Esophagus squamous epithelium (tissue), 5 donors: ENCODE data around the gene NHERF2. TPM values are rescaled to one million over a fixed set of nuclear protein-coding genes. Genes with fewer than 3 reads are reported as not detected.

Experiments used
- DNase-seq: peaks from one replicate; lab custom pipeline; 2025; lab: John Stamatoyannopoulos, UW
- H3K27ac ChIP-seq, 4 donors: fragments of 200-600 bp; sonication (generic); one replicate each; pipeline ENCODE4 v1.5.1; 2016 to 2019; ENCODE audit warnings: mild to moderate bottlenecking in 1 of 4
- H3K27me3 ChIP-seq, 4 donors: fragments of 200-600 bp; sonication (generic); 1 replicate in 3 of 4; 2 replicates in 1 of 4; pipeline versions ENCODE4 v1.5.1 to v1.6.0; 2017 to 2021; ENCODE audit warnings: antibody characterized with exemption in 1 of 4
- H3K36me3 ChIP-seq, 3 donors: fragments of 200-600 bp; sonication (generic); one replicate each; pipeline ENCODE4 v1.5.1; 2016 to 2019
- H3K4me1 ChIP-seq, 3 donors: fragments of 200-600 bp; sonication (generic); one replicate each; pipeline ENCODE4 v1.5.1; 2017 to 2019
- H3K4me3 ChIP-seq, 4 donors: fragments of 200-600 bp; sonication (generic); 1 replicate in 3 of 4; 2 replicates in 1 of 4; pipeline ENCODE4 v1.5.1; 2016 to 2019; ENCODE audit warnings: mild to moderate bottlenecking in 2 of 4, moderate library complexity in 1 of 4
- H3K9me3 ChIP-seq, 3 donors: fragments of 200-600 bp; sonication (generic); one replicate each; pipeline ENCODE4 v1.5.1; 2016 to 2019
- POLR2A ChIP-seq, 4 donors: fragments of 450-650 bp; IDR thresholded peaks; one replicate each; pipeline ENCODE4 v1.6.1; 2017; ENCODE audit warnings: antibody characterized with exemption in 4 of 4, mild to moderate bottlenecking in 4 of 4, moderate library complexity in 3 of 4
- WGBS, 2 donors: methylation state at CpG; one replicate each; pipeline ENCODE4 v1.1.5; 2018; 5-methylcytosine and 5-hydroxymethylcytosine counted together
- intact Hi-C: fragments of 100-400 bp; cut with DNase I; formaldehyde crosslinking; loops from one replicate; pipeline ENCODE4 v1.15.0; 2022
- total RNA-seq, 4 donors: library from RNA; depleted of rRNA; stranded (reverse); fragments of >200 nt; gene quantifications; one replicate each; pipeline ENCODE4 v1.1.0, GENCODE V29; 2016
- TF ChIP-seq, protein P1 (sequence below), 6 experiments: fragments of 450-650 bp in 4 of 6; fragments of 200-600 bp in 2 of 6; sonication (generic) in 2 of 6; IDR thresholded peaks; one replicate each; pipeline ENCODE4 v1.5.1; 2016 to 2019; ENCODE audit warnings: antibody characterized with exemption in 6 of 6, mild to moderate bottlenecking in 4 of 6, moderate library complexity in 4 of 6
- donor health status: DM: yes; HTN: yes; CAD: no.

NHERF2 gene
- total RNA-seq, 4 donors from 2014 or later = 11.6 to 31.7 (median 16.5) TPM

GRCh38 chr16:2034696-2035430, 8.2 kb downstream of the NHERF2 start:
- peak overlapping the region in 3 of 4 donors; percentile 11 to 52 (median 21) for H3K4me3 ChIP-seq
- H3K4me1 ChIP-seq = peaks cover 57 to 97% (median 66%) of the 10 kb centered on the region in 3 donors

GRCh38 chr16:2035431-2036199, 8.9 kb downstream of the NHERF2 start:
- intact Hi-C loops = no loop called here
- no peak for TF ChIP-seq POLR2A (IDR thresholded peaks at IDR 0.05)
- TF ChIP-seq, protein P1, sequence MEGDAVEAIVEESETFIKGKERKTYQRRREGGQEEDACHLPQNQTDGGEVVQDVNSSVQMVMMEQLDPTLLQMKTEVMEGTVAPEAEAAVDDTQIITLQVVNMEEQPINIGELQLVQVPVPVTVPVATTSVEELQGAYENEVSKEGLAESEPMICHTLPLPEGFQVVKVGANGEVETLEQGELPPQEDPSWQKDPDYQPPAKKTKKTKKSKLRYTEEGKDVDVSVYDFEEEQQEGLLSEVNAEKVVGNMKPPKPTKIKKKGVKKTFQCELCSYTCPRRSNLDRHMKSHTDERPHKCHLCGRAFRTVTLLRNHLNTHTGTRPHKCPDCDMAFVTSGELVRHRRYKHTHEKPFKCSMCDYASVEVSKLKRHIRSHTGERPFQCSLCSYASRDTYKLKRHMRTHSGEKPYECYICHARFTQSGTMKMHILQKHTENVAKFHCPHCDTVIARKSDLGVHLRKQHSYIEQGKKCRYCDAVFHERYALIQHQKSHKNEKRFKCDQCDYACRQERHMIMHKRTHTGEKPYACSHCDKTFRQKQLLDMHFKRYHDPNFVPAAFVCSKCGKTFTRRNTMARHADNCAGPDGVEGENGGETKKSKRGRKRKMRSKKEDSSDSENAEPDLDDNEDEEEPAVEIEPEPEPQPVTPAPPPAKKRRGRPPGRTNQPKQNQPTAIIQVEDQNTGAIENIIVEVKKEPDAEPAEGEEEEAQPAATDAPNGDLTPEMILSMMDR (IDR thresholded peaks at IDR 0.05) = no peak
- Histone ChIP-seq H3K27me3 (no peaks in the 10 kb centered on the region), H3K36me3 (peaks cover 0 to 5% (median 0%) of the 10 kb centered on the region in 3 donors), H3K27ac (peak overlapping the region; percentile 71 to 92 (median 85)), H3K4me3 (peak overlapping the region in 3 of 4 donors; percentile 11 to 52 (median 21)), H3K9me3 (no peaks in the 10 kb centered on the region), H3K4me1 (peaks cover 61 to 97% (median 74%) of the 10 kb centered on the region in 3 donors)
- DNase-seq = no peak
- WGBS, 2 donors = 100% methylated on average over 5 of the region's 34 CpGs; no CpG with 5 or more reads in 1 of the 2 donors

More at GRCh38 chr16:2034696-2035430, 8.2 kb downstream of the NHERF2 start:
- Histone ChIP-seq H3K36me3 (peaks cover 0 to 9% (median 0%) of the 10 kb centered on the region in 3 donors), H3K27ac (peak overlapping the region; percentile 71 to 92 (median 85)), H3K27me3 (no peaks in the 10 kb centered on the region), H3K9me3 (no peaks in the 10 kb centered on the region)
- intact Hi-C loops = no loop called here
- DNase-seq = no peak
- no peak for TF ChIP-seq POLR2A (IDR thresholded peaks at IDR 0.05)
- TF ChIP-seq, protein P1 (IDR thresholded peaks at IDR 0.05) = no peak
- WGBS, 2 donors = 69% methylated on average over 7 of the region's 17 CpGs; no CpG with 5 or more reads in 1 of the 2 donors

DNA sequence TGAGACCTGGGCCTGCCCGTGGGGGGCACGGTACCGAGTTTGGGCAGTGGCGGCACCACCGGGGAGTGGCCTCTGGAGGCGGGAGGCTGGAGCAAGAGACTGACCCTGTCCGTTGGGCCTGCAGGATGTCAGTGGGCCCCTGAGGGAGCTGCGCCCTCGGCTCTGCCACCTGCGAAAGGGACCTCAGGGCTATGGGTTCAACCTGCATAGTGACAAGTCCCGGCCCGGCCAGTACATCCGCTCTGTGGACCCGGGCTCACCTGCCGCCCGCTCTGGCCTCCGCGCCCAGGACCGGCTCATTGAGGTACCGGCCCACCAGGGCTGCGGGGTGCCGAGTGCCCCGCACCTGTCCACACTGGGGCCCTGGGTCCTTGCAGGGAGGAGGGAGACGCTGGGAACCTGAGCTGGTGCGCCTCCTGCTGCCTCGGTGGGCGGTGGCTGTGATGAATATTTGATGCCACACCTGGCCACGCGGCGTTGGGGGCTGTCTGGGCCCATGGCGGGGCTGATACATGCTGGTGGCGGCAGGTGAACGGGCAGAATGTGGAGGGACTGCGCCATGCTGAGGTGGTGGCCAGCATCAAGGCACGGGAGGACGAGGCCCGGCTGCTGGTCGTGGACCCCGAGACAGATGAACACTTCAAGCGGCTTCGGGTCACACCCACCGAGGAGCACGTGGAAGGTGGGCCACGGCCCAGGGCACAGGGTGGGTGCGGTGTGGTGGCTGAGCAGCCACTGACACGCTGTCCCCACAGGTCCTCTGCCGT, 9.7 kb downstream of the NHERF2 start:
- Histone ChIP-seq H3K9me3 (no peaks in the 10 kb centered on the region), H3K4me1 (peaks cover 58 to 97% (median 71%) of the 10 kb centered on the region in 3 donors), H3K36me3 (peaks cover 0 to 5% (median 0%) of the 10 kb centered on the region in 3 donors), H3K27ac (peak overlapping the region; percentile 71 to 92 (median 85)), H3K4me3 (peak overlapping the region in 3 of 4 donors; percentile 11 to 52 (median 21)), H3K27me3 (no peaks in the 10 kb centered on the region)
- no peak for DNase-seq
- intact Hi-C loops = no loop called here
- TF ChIP-seq, protein P1 (IDR thresholded peaks at IDR 0.05) = no peak
- 84 to 92% methylated on average over 12 to 16 of the region's 47 CpGs for WGBS, 2 donors

GRCh38 chr16:2037115-2037514, 10.4 kb downstream of the NHERF2 start:
- TF ChIP-seq, protein P1 (IDR thresholded peaks at IDR 0.05) = no peak
- TF ChIP-seq POLR2A (IDR thresholded peaks at IDR 0.05) = no peak
- intact Hi-C loops = no loop called here
- H3K27me3 ChIP-seq = no peaks in the 10 kb centered on the region
- WGBS, 2 donors = 87% methylated on average over 3 of the region's 15 CpGs; no CpG with 5 or more reads in 1 of the 2 donors
- peak overlapping the region; percentile 71 to 92 (median 85) for H3K27ac ChIP-seq
- DNase-seq = no peak
- H3K36me3 ChIP-seq = peaks cover 0 to 5% (median 0%) of the 10 kb centered on the region in 3 donors
- H3K9me3 ChIP-seq = no peaks in the 10 kb centered on the region
- peaks cover 56 to 97% (median 75%) of the 10 kb centered on the region in 3 donors for H3K4me1 ChIP-seq
- H3K4me3 ChIP-seq = no peak overlapping the region
